HEK293 (cell line): ENCODE measurements around the gene RABAC1.

Source experiments
- BCL11A ChIP-seq: fragments of 450-650 bp; formaldehyde crosslinking; IDR thresholded peaks from 2 replicates; pipeline ENCODE4 v1.5.1; 2016; ENCODE audit warnings: low read depth, missing biosample characterization, missing genetic modification characterization
- BCL11B ChIP-seq: fragments of 450-650 bp; formaldehyde crosslinking; IDR thresholded peaks from 2 replicates; pipeline ENCODE4 v1.5.1; 2016; ENCODE audit warnings: low read depth, missing biosample characterization, missing genetic modification characterization
- ELK4 ChIP-seq: IDR thresholded peaks from 2 replicates; pipeline ENCODE4 v1.6.1; 2011; ENCODE audit warnings: mild to moderate bottlenecking, low read depth, low read length, borderline replicate concordance
- HOXC10 ChIP-seq: sonication (generic); formaldehyde crosslinking; IDR thresholded peaks from 2 replicates; pipeline ENCODE4 v1.8.1; 2023; ENCODE audit warnings: mild to moderate bottlenecking, missing genetic modification reagents
- KLF9 ChIP-seq: fragments of 450-650 bp; formaldehyde crosslinking; IDR thresholded peaks from 2 replicates; pipeline ENCODE4 v1.5.1; 2016; ENCODE audit warnings: missing biosample characterization, missing genetic modification characterization, low read depth
- MYNN ChIP-seq: fragments of 450-650 bp; formaldehyde crosslinking; IDR thresholded peaks from 2 replicates; pipeline ENCODE4 v1.5.1; 2016; ENCODE audit warnings: missing biosample characterization, missing genetic modification characterization, borderline replicate concordance
- PBX3 ChIP-seq: sonication (generic); formaldehyde crosslinking; IDR thresholded peaks from 2 replicates; pipeline ENCODE4 v1.8.1; 2022; ENCODE audit warnings: mild to moderate bottlenecking, moderate library complexity, missing genetic modification reagents
- SCRT2 ChIP-seq: fragments of 450-650 bp; formaldehyde crosslinking; IDR thresholded peaks from 2 replicates; pipeline ENCODE4 v1.5.1; 2016; ENCODE audit warnings: missing biosample characterization, missing genetic modification characterization
- SP2 ChIP-seq: fragments of 450-650 bp; formaldehyde crosslinking; IDR thresholded peaks from 2 replicates; pipeline ENCODE4 v1.5.1; 2016; ENCODE audit warnings: missing biosample characterization, missing genetic modification characterization
- SP7 ChIP-seq: fragments of 450-650 bp; formaldehyde crosslinking; IDR thresholded peaks from 2 replicates; pipeline ENCODE4 v1.5.1; 2016; ENCODE audit warnings: missing biosample characterization, missing genetic modification characterization
- ZFHX2 ChIP-seq: fragments of 450-650 bp; formaldehyde crosslinking; conservative IDR thresholded peaks from 2 replicates; pipeline ENCODE4 v1.5.1; 2016; ENCODE audit warnings: missing biosample characterization, missing genetic modification characterization
- ZFP37 ChIP-seq: fragments of 450-650 bp; formaldehyde crosslinking; IDR thresholded peaks from 2 replicates; pipeline ENCODE4 v1.5.1; 2016; ENCODE audit warnings: missing biosample characterization, missing genetic modification characterization
- ZFP69B ChIP-seq: fragments of 450-650 bp; formaldehyde crosslinking; IDR thresholded peaks from 2 replicates; pipeline ENCODE4 v1.5.1; 2016; ENCODE audit warnings: missing biosample characterization, missing genetic modification characterization
- ZNF292 ChIP-seq: fragments of 450-650 bp; formaldehyde crosslinking; IDR thresholded peaks from 2 replicates; pipeline ENCODE4 v1.5.1; 2016; ENCODE audit warnings: low read depth, missing biosample characterization, missing genetic modification characterization, borderline replicate concordance
- ZNF350 ChIP-seq: fragments of 450-650 bp; formaldehyde crosslinking; IDR thresholded peaks from 2 replicates; pipeline ENCODE4 v1.5.0; 2017; ENCODE audit warnings: missing biosample characterization, mild to moderate bottlenecking, missing genetic modification characterization
- ZNF416 ChIP-seq: fragments of 450-650 bp; formaldehyde crosslinking; IDR thresholded peaks from 2 replicates; pipeline ENCODE4 v1.5.1; 2016; ENCODE audit warnings: missing biosample characterization, missing genetic modification characterization
- ZNF624 ChIP-seq: fragments of 450-650 bp; formaldehyde crosslinking; IDR thresholded peaks from 2 replicates; pipeline ENCODE4 v1.5.1; 2017; ENCODE audit warnings: missing biosample characterization, missing genetic modification characterization
- ZNF747 ChIP-seq: fragments of 450-650 bp; formaldehyde crosslinking; IDR thresholded peaks from 2 replicates; pipeline ENCODE4 v1.5.1; 2016; ENCODE audit warnings: missing biosample characterization, missing genetic modification characterization
- ZNF768 ChIP-seq: fragments of 450-650 bp; formaldehyde crosslinking; IDR thresholded peaks from 2 replicates; pipeline ENCODE4 v1.5.1; 2018; ENCODE audit warnings: missing biosample characterization, mild to moderate bottlenecking, missing genetic modification characterization
- ZSCAN23 ChIP-seq: fragments of 450-650 bp; formaldehyde crosslinking; IDR thresholded peaks from 2 replicates; pipeline ENCODE4 v1.5.1; 2016; ENCODE audit warnings: missing biosample characterization, missing genetic modification characterization
- TF ChIP-seq, protein P1 (sequence below): fragments of 450-650 bp; formaldehyde crosslinking; IDR thresholded peaks from 2 replicates; pipeline ENCODE4 v1.5.1; 2016; ENCODE audit warnings: missing biosample characterization, missing genetic modification characterization
- TF ChIP-seq, protein P2 (sequence below): fragments of 450-650 bp; formaldehyde crosslinking; IDR thresholded peaks from 2 replicates; pipeline ENCODE4 v1.5.1; 2016; ENCODE audit warnings: missing biosample characterization, missing genetic modification characterization
- TF ChIP-seq, protein P3 (sequence below): fragments of 450-650 bp; formaldehyde crosslinking; IDR thresholded peaks from 2 replicates; pipeline ENCODE4; 2016; ENCODE audit warnings: missing biosample characterization, missing genetic modification characterization
- TF ChIP-seq, protein P4 (sequence below): fragments of 450-650 bp; formaldehyde crosslinking; IDR thresholded peaks from 2 replicates; pipeline ENCODE4 v1.5.1; 2016; ENCODE audit warnings: missing biosample characterization, missing genetic modification characterization
- TF ChIP-seq, protein P5 (sequence below): fragments of 450-650 bp; IDR thresholded peaks from 2 replicates; pipeline ENCODE4 v1.5.1; 2018; ENCODE audit warnings: missing biosample characterization, mild to moderate bottlenecking, missing genetic modification characterization
- TF ChIP-seq, protein P6 (sequence below): fragments of 450-650 bp; formaldehyde crosslinking; IDR thresholded peaks from 2 replicates; pipeline ENCODE4 v1.5.1; 2016; ENCODE audit warnings: missing biosample characterization, missing genetic modification characterization
- TF ChIP-seq, protein P7 (sequence below): fragments of 450-650 bp; formaldehyde crosslinking; IDR thresholded peaks from 2 replicates; pipeline ENCODE4 v1.5.1; 2016; ENCODE audit warnings: missing biosample characterization, missing genetic modification characterization, low read depth

Gene RABAC1

GRCh38 chr19:41927497-41928192 lies 31.5 kb downstream of the RABAC1 start (continued):
- no peak for TF ChIP-seq ZNF292 (tag by site-specific recombination)
- TF ChIP-seq SP2 (tag by site-specific recombination): peak; percentile 69
- no peak for TF ChIP-seq SCRT2 (tag by site-specific recombination)
- TF ChIP-seq, protein P1, sequence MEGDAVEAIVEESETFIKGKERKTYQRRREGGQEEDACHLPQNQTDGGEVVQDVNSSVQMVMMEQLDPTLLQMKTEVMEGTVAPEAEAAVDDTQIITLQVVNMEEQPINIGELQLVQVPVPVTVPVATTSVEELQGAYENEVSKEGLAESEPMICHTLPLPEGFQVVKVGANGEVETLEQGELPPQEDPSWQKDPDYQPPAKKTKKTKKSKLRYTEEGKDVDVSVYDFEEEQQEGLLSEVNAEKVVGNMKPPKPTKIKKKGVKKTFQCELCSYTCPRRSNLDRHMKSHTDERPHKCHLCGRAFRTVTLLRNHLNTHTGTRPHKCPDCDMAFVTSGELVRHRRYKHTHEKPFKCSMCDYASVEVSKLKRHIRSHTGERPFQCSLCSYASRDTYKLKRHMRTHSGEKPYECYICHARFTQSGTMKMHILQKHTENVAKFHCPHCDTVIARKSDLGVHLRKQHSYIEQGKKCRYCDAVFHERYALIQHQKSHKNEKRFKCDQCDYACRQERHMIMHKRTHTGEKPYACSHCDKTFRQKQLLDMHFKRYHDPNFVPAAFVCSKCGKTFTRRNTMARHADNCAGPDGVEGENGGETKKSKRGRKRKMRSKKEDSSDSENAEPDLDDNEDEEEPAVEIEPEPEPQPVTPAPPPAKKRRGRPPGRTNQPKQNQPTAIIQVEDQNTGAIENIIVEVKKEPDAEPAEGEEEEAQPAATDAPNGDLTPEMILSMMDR: no peak
- TF ChIP-seq ZFP69B (tag by site-specific recombination): no peak
- TF ChIP-seq ZFP37 (tag by site-specific recombination): no peak
- no peak for TF ChIP-seq ZNF768 (tag by site-specific recombination)
- TF ChIP-seq ZNF416 (tag by site-specific recombination): no peak
- TF ChIP-seq ELK4: no peak
- no peak for TF ChIP-seq ZNF747 (tag by site-specific recombination)
- no peak for TF ChIP-seq ZSCAN23
- TF ChIP-seq ZNF350 (tag by site-specific recombination): no peak
- TF ChIP-seq PBX3: no peak
- TF ChIP-seq ZFHX2: peak; percentile 92
- TF ChIP-seq, protein P2, sequence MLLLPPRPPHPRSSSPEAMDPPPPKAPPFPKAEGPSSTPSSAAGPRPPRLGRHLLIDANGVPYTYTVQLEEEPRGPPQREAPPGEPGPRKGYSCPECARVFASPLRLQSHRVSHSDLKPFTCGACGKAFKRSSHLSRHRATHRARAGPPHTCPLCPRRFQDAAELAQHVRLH (tag by site-specific recombination): no peak
- TF ChIP-seq KLF9 (tag by site-specific recombination): peak; percentile 72
- peak; percentile 45; the same call in 1 of the 2 replicates for TF ChIP-seq SP7 (tag by site-specific recombination)
- TF ChIP-seq BCL11B: 0 out of 2 replicates have a peak, but pooled peaks have one; percentile 43
- TF ChIP-seq ZNF624: no peak
- TF ChIP-seq, protein P3, sequence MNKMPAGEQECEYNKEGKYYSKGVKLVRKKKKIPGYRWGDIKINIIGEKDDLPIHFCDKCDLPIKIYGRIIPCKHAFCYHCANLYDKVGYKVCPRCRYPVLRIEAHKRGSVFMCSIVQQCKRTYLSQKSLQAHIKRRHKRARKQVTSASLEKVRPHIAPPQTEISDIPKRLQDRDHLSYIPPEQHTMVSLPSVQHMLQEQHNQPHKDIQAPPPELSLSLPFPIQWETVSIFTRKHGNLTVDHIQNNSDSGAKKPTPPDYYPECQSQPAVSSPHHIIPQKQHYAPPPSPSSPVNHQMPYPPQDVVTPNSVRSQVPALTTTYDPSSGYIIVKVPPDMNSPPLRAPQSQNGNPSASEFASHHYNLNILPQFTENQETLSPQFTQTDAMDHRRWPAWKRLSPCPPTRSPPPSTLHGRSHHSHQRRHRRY (tag by site-specific recombination): no peak
- TF ChIP-seq, protein P4, sequence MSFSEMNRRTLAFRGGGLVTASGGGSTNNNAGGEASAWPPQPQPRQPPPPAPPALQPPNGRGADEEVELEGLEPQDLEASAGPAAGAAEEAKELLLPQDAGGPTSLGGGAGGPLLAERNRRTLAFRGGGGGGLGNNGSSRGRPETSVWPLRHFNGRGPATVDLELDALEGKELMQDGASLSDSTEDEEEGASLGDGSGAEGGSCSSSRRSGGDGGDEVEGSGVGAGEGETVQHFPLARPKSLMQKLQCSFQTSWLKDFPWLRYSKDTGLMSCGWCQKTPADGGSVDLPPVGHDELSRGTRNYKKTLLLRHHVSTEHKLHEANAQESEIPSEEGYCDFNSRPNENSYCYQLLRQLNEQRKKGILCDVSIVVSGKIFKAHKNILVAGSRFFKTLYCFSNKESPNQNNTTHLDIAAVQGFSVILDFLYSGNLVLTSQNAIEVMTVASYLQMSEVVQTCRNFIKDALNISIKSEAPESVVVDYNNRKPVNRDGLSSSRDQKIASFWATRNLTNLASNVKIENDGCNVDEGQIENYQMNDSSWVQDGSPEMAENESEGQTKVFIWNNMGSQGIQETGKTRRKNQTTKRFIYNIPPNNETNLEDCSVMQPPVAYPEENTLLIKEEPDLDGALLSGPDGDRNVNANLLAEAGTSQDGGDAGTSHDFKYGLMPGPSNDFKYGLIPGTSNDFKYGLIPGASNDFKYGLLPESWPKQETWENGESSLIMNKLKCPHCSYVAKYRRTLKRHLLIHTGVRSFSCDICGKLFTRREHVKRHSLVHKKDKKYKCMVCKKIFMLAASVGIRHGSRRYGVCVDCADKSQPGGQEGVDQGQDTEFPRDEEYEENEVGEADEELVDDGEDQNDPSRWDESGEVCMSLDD (tag by site-specific recombination): peak; percentile 66
- TF ChIP-seq, protein P5, sequence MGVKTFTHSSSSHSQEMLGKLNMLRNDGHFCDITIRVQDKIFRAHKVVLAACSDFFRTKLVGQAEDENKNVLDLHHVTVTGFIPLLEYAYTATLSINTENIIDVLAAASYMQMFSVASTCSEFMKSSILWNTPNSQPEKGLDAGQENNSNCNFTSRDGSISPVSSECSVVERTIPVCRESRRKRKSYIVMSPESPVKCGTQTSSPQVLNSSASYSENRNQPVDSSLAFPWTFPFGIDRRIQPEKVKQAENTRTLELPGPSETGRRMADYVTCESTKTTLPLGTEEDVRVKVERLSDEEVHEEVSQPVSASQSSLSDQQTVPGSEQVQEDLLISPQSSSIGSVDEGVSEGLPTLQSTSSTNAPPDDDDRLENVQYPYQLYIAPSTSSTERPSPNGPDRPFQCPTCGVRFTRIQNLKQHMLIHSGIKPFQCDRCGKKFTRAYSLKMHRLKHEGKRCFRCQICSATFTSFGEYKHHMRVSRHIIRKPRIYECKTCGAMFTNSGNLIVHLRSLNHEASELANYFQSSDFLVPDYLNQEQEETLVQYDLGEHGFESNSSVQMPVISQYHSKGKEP: no peak
- TF ChIP-seq, protein P6, sequence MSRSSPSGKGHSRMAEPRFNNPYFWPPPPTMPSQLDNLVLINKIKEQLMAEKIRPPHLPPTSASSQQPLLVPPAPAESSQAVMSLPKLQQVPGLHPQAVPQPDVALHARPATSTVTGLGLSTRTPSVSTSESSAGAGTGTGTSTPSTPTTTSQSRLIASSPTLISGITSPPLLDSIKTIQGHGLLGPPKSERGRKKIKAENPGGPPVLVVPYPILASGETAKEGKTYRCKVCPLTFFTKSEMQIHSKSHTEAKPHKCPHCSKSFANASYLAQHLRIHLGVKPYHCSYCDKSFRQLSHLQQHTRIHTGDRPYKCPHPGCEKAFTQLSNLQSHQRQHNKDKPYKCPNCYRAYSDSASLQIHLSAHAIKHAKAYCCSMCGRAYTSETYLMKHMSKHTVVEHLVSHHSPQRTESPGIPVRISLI (tag by site-specific recombination): no peak
- no peak for TF ChIP-seq MYNN (tag by site-specific recombination)
- TF ChIP-seq BCL11A: no peak
- TF ChIP-seq, protein P7, sequence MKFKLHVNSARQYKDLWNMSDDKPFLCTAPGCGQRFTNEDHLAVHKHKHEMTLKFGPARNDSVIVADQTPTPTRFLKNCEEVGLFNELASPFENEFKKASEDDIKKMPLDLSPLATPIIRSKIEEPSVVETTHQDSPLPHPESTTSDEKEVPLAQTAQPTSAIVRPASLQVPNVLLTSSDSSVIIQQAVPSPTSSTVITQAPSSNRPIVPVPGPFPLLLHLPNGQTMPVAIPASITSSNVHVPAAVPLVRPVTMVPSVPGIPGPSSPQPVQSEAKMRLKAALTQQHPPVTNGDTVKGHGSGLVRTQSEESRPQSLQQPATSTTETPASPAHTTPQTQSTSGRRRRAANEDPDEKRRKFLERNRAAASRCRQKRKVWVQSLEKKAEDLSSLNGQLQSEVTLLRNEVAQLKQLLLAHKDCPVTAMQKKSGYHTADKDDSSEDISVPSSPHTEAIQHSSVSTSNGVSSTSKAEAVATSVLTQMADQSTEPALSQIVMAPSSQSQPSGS (tag by site-specific recombination): no peak
- no peak for TF ChIP-seq HOXC10 (CRISPR knock-in tag)
